Endothelial cell of umbilical vein (primary cell): ENCODE data around the gene PTPRD. TPM values are rescaled to one million over a fixed set of nuclear protein-coding genes. Genes with fewer than 3 reads are reported as not detected.

ENCODE experiments used
- BruUV-seq: library from RNA; stranded (reverse); fragments of 400-500 nt; replicated peaks from 2 replicates; lab custom pipeline; 2021; lab: Mats Ljungman, UMichigan
- CTCF ChIA-PET: fragments of 300-600, 350-600 bp; sonication (Branson Sonifier 250); formaldehyde crosslinking; loops from one replicate; lab custom pipeline; 2021; ENCODE audit warnings: antibody characterized with exemption, inconsistent platforms; lab: Charles Lee
- POLR2A ChIA-PET: fragments of 300-600, 350-600 bp; sonication (Branson Sonifier 250); formaldehyde crosslinking; loops from one replicate; lab custom pipeline; 2021; ENCODE audit warnings: antibody characterized with exemption, inconsistent platforms; lab: Charles Lee
- DNase-seq: peaks from one replicate; pipeline ENCODE4 v3.0.0-alpha.2; 2011; ENCODE audit warnings: low read depth, low spot score
- FAIRE-seq: peaks from 2 replicates; lab custom pipeline; 2011; peaks lifted over from hg19 to GRCh38; lab: Jason Lieb, UNC
- H2AFZ ChIP-seq: 2 replicates; pipeline ENCODE4 v1.6.0; 2012; ENCODE audit warnings: low read depth, low read length, control low read depth, inconsistent platforms
- H3K27ac ChIP-seq: 2 replicates; pipeline ENCODE4 v1.5.1; 2011; ENCODE audit warnings: low read depth, mild to moderate bottlenecking, control low read depth, low read length, moderate library complexity; ENCODE audit not compliant: insufficient read depth
- H3K27me3 ChIP-seq, 2 experiments: 2 replicates each; pipeline versions ENCODE4 v1.6.0 to v1.6.1; 2011; ENCODE audit warnings: low read length in 2 of 2, mixed read lengths in 1 of 2; ENCODE audit not compliant: control insufficient read depth in 2 of 2, insufficient read depth in 2 of 2
- H3K36me3 ChIP-seq, 2 experiments: 2 replicates in 1 of 2; 3 replicates in 1 of 2; pipeline ENCODE4 v1.5.1; 2011; ENCODE audit warnings: low read length in 2 of 2, mild to moderate bottlenecking in 1 of 2, moderate library complexity in 1 of 2; ENCODE audit not compliant: control insufficient read depth in 2 of 2, insufficient read depth in 2 of 2; ENCODE audit errors: extremely low read depth in 1 of 2
- H3K4me1 ChIP-seq: 3 replicates; pipeline ENCODE4 v1.5.1; 2011; ENCODE audit warnings: mild to moderate bottlenecking, low read length; ENCODE audit not compliant: control insufficient read depth, insufficient read depth; ENCODE audit errors: extremely low read depth
- H3K4me2 ChIP-seq: 2 replicates; pipeline ENCODE4 v1.6.1; 2011; ENCODE audit warnings: low read length, control low read depth, mixed read lengths; ENCODE audit not compliant: insufficient read depth
- H3K4me3 ChIP-seq, 3 experiments: fragments of 200-600 bp in 1 of 3; sonication (generic), shearing (Covaris generic) in 1 of 3; replicated peaks in 1 of 3; 2 replicates each; pipeline ENCODE4 v1.5.1; 2011 to 2016; ENCODE audit warnings: control low read depth in 3 of 3, low read length in 3 of 3, mild to moderate bottlenecking in 2 of 3, inconsistent platforms in 1 of 3, low read depth in 1 of 3, moderate library complexity in 1 of 3; ENCODE audit not compliant: insufficient read depth in 1 of 3
- H3K79me2 ChIP-seq: 2 replicates; pipeline ENCODE4 v1.6.0; 2012; ENCODE audit warnings: low read length, inconsistent platforms; ENCODE audit not compliant: control insufficient read depth, insufficient read depth
- H3K9ac ChIP-seq: replicated peaks from 2 replicates; pipeline ENCODE3; 2011; ENCODE audit warnings: low read length, control low read depth; ENCODE audit not compliant: insufficient read depth; ENCODE audit errors: extremely low read depth
- H3K9me1 ChIP-seq: replicated peaks from 3 replicates; pipeline ENCODE4 v1.6.0; 2011; ENCODE audit warnings: mild to moderate bottlenecking, low read length; ENCODE audit not compliant: control insufficient read depth, insufficient read depth; ENCODE audit errors: extremely low read depth
- H3K9me3 ChIP-seq: replicated peaks from 2 replicates; pipeline ENCODE4 v1.5.1; 2012; ENCODE audit warnings: low read length, inconsistent platforms; ENCODE audit not compliant: control insufficient read depth, insufficient read depth
- H4K20me1 ChIP-seq: replicated peaks from 2 replicates; pipeline ENCODE3; 2011; ENCODE audit warnings: mild to moderate bottlenecking, low read length; ENCODE audit not compliant: control insufficient read depth, insufficient read depth; ENCODE audit errors: extremely low read depth
- EZH2 ChIP-seq: IDR thresholded peaks from 2 replicates; pipeline ENCODE4 v1.6.1; 2012; ENCODE audit warnings: borderline replicate concordance, low read depth, mild to moderate bottlenecking, moderate library complexity, low read length, inconsistent platforms; ENCODE audit not compliant: severe bottlenecking
- FOS ChIP-seq: IDR thresholded peaks from 2 replicates; pipeline ENCODE4 v1.6.1; 2011; ENCODE audit warnings: mild to moderate bottlenecking, low read length, moderate library complexity, borderline replicate concordance; ENCODE audit not compliant: insufficient read depth
- GATA2 ChIP-seq: IDR thresholded peaks from 2 replicates; pipeline ENCODE4 v1.7.0; 2011; ENCODE audit warnings: low read depth, mild to moderate bottlenecking, moderate library complexity, mixed read lengths, low read length; ENCODE audit not compliant: insufficient read length, insufficient read depth
- JUN ChIP-seq: IDR thresholded peaks from 2 replicates; pipeline ENCODE4 v1.6.1; 2011; ENCODE audit warnings: borderline replicate concordance, low read depth; ENCODE audit not compliant: insufficient read length, insufficient read depth
- MYC ChIP-seq: IDR thresholded peaks from one replicate; pipeline ENCODE4 v1.6.1; 2011; ENCODE audit warnings: mild to moderate bottlenecking, low read depth, low read length
- POLR2A ChIP-seq: IDR thresholded peaks from 2 replicates; pipeline ENCODE4 v1.6.1; 2012; ENCODE audit warnings: low read depth, mild to moderate bottlenecking, control low read depth, low read length
- POLR2AphosphoS5 ChIP-seq: IDR thresholded peaks from 2 replicates; pipeline ENCODE4 v1.6.1; 2012; ENCODE audit warnings: low read depth, mild to moderate bottlenecking, control low read depth, low read length, moderate library complexity; ENCODE audit not compliant: insufficient read depth
- dilution Hi-C: fragments of 300-500 bp; cut with MboI; formaldehyde crosslinking; loops from one replicate; pipeline ENCODE4 v1.15.0; 2019; ENCODE audit warnings: low sequenced_read_pairs; ENCODE audit not compliant: extremely low pct_ligation_motif_present
- intact Hi-C: fragments of 100-400 bp; cut with micrococcal nuclease; formaldehyde crosslinking; loops from one replicate; pipeline ENCODE4 v1.10.0; 2022
- polyA plus RNA-seq, 4 experiments: library from polyadenylated mRNA; depleted of rRNA in 3 of 4; stranded (reverse) in 3 of 4; unstranded in 1 of 4; fragments of >200 nt; gene quantifications; 2 replicates each; pipeline versions ENCODE4 v1.2.1 to v1.2.3, GENCODE V29; 2011 to 2012; ENCODE audit warnings: missing spikeins in 1 of 4
- total RNA-seq: library from RNA; stranded (reverse); gene quantifications from 2 replicates; pipeline ENCODE4 v1.2.3, GENCODE V29; 2021
- TF ChIP-seq, protein P1 (sequence below): IDR thresholded peaks from 2 replicates; pipeline ENCODE4 v1.6.1; 2011; ENCODE audit not compliant: insufficient read depth, insufficient read length
- TF ChIP-seq, protein P2 (sequence below), 2 donors: IDR thresholded peaks; 1 replicate in 1 of 2; 2 replicates in 1 of 2; pipeline ENCODE4 v1.5.1; 2011; ENCODE audit warnings: low read length in 2 of 2, mild to moderate bottlenecking in 2 of 2, moderate library complexity in 2 of 2, control low read depth in 1 of 2, inconsistent platforms in 1 of 2, low read depth in 1 of 2; ENCODE audit not compliant: insufficient read depth in 1 of 2; ENCODE audit errors: extremely low read depth in 1 of 2

PTPRD gene
- total and polyA plus RNA-seq, 2 donors (not counting 3 experiments of a cell fraction or from before 2014, with no cell fraction given), result 5.5 to 5.7 TPM

DNA sequence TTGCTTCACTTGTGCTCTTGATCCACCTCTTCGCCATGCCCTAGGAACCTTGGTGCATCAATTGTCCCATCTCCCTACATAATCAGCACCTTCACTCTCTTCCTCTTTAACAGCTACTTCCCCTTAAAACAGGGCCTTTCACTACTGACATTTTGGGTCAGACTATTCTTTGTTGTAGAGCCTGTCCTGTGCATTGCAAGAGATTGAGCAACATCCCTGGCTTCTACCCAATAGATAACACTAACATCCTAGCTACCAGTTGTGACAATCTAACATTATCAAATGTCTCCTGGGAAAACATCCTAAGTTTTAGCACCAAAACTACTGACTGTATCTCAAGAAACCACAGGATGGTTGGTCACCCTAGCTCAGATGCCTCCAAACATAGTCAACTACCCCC, 1958.9 kb downstream of the PTPRD start:
- no peaks in the 10 kb centered on the region for H3K9me3 ChIP-seq
- no peak overlapping the region for H3K9ac ChIP-seq
- no peaks in the 10 kb centered on the region for H3K4me1 ChIP-seq
- FAIRE-seq (no peak), DNase-seq (no peak)
- CTCF ChIA-PET, result interaction anchor here (0.9 kb wide), 1 partner anchor 9 kb away, joined by 7 read pairs; no protein-coding TSS in a partner anchor
- H3K9me1 ChIP-seq, result no peaks in the 10 kb centered on the region
- no peak overlapping the region for H3K4me3 ChIP-seq
- no peak overlapping the region for H3K4me2 ChIP-seq
- TF ChIP-seq POLR2AphosphoS5 (no peak), GATA2 (no peak), JUN (no peak), EZH2 (no peak), FOS (no peak), MYC (no peak), POLR2A (no peak)
- TF ChIP-seq, protein P1, sequence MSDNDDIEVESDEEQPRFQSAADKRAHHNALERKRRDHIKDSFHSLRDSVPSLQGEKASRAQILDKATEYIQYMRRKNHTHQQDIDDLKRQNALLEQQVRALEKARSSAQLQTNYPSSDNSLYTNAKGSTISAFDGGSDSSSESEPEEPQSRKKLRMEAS, result no peak
- TF ChIP-seq, protein P2, sequence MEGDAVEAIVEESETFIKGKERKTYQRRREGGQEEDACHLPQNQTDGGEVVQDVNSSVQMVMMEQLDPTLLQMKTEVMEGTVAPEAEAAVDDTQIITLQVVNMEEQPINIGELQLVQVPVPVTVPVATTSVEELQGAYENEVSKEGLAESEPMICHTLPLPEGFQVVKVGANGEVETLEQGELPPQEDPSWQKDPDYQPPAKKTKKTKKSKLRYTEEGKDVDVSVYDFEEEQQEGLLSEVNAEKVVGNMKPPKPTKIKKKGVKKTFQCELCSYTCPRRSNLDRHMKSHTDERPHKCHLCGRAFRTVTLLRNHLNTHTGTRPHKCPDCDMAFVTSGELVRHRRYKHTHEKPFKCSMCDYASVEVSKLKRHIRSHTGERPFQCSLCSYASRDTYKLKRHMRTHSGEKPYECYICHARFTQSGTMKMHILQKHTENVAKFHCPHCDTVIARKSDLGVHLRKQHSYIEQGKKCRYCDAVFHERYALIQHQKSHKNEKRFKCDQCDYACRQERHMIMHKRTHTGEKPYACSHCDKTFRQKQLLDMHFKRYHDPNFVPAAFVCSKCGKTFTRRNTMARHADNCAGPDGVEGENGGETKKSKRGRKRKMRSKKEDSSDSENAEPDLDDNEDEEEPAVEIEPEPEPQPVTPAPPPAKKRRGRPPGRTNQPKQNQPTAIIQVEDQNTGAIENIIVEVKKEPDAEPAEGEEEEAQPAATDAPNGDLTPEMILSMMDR (IDR thresholded peaks at IDR 0.05; ENCODE audit: extremely low read depth in 1 of 2, insufficient read depth in 1 of 2, low read depth in 1 of 2, low read length in 2 of 2), result no peak
- no peaks in the 10 kb centered on the region for H3K36me3 ChIP-seq
- H3K27me3 ChIP-seq, result no peaks in the 10 kb centered on the region
- POLR2A ChIA-PET, result no interaction called here
- no TSS peak for BruUV-seq
- H3K27ac ChIP-seq, result no peak overlapping the region
- H2AFZ ChIP-seq, result no peak overlapping the region
- H4K20me1 ChIP-seq, result no peaks in the 10 kb centered on the region
- intact Hi-C loops (no loop called here), dilution Hi-C loops (no loop called here)
- no peaks in the 10 kb centered on the region for H3K79me2 ChIP-seq
